Skeletal muscle tissue (tissue), 4 donors: ENCODE data around the gene GPRC5C. TPM values are rescaled to one million over a fixed set of nuclear protein-coding genes. Genes with fewer than 3 reads are reported as not detected.

ENCODE experiments used
- H3K27ac ChIP-seq: one replicate; pipeline ENCODE4 v1.7.0; 2013; ENCODE audit warnings: mild to moderate bottlenecking, low read depth, low read length, inconsistent platforms
- H3K27me3 ChIP-seq, 3 donors: one replicate each; pipeline ENCODE4 v1.7.0; 2013; ENCODE audit warnings: low read length in 3 of 3; ENCODE audit not compliant: control insufficient read depth in 3 of 3, insufficient read depth in 3 of 3
- H3K36me3 ChIP-seq, 3 donors: one replicate each; pipeline ENCODE4 v1.7.0; 2013; ENCODE audit warnings: low read length in 3 of 3; ENCODE audit not compliant: control insufficient read depth in 3 of 3, insufficient read depth in 3 of 3
- H3K4me1 ChIP-seq, 3 donors: one replicate each; pipeline ENCODE4 v1.7.0; 2013; ENCODE audit warnings: low read length in 3 of 3, mild to moderate bottlenecking in 3 of 3; ENCODE audit not compliant: control insufficient read depth in 3 of 3, insufficient read depth in 3 of 3
- H3K4me3 ChIP-seq, 3 donors: one replicate each; pipeline ENCODE4 v1.7.0; 2013; ENCODE audit warnings: low read length in 3 of 3
- H3K9ac ChIP-seq, 3 donors: one replicate each; pipeline ENCODE4 v1.7.0; 2013; ENCODE audit warnings: low read length in 3 of 3, mild to moderate bottlenecking in 3 of 3, moderate library complexity in 2 of 3, low read depth in 1 of 3
- H3K9me3 ChIP-seq, 3 donors: one replicate each; pipeline ENCODE4 v1.7.0; 2013; ENCODE audit warnings: low read length in 3 of 3; ENCODE audit not compliant: control insufficient read depth in 3 of 3
- total RNA-seq: library from RNA; depleted of rRNA; stranded (reverse); fragments of >200 nt; gene quantifications from one replicate; pipeline ENCODE4 v1.2.3, GENCODE V29; 2014
- donor health status: Osteomylitis.

The GPRC5C gene
- total RNA-seq, 1 donor from 2014 or later: 44.4 TPM

DNA sequence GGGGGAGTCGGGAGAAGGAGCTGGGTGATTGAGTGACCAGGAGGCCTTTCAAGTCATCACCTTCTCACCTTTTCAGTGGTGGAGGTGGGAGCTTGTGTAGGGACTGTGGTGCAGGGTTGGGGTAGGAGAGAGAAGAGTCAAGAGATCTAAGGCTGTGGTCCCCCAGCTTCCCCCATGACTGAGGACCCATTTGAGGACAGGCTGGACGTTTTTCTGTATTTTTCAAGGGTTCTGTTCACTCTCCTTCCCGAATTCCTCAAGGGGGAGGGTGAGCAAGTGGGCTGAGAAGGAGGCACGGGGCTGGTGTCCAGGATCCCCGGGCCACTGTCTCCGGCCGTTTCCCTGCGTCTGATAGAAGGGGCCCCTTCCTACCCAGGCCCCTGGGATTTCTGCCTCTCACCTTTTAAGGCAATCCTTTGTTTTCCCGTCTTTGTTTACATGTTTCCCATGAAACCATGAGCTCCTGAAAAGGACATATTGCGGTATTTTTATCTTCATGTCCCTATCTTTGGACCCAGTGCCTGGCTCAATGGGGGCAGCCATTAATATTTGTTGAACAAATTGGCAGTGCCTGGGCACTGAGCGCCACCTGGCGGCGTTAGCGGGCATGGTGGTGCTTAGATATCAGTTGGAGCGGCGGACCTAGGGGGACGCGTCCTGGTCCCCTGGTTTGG is 25.4 kb downstream of the GPRC5C start:
- Histone ChIP-seq H3K4me3 (peak overlapping the region in 2 of 3 donors; percentile 39 to 47), H3K9me3 (no peaks in the 10 kb centered on the region), H3K9ac (peak overlapping the region; percentile 33 to 61 (median 61)), H3K4me1 (peaks cover 35 to 41% (median 40%) of the 10 kb centered on the region in 3 donors), H3K36me3 (no peaks in the 10 kb centered on the region), H3K27ac (peak overlapping the region; percentile 59), H3K27me3 (no peaks in the 10 kb centered on the region)

DNA sequence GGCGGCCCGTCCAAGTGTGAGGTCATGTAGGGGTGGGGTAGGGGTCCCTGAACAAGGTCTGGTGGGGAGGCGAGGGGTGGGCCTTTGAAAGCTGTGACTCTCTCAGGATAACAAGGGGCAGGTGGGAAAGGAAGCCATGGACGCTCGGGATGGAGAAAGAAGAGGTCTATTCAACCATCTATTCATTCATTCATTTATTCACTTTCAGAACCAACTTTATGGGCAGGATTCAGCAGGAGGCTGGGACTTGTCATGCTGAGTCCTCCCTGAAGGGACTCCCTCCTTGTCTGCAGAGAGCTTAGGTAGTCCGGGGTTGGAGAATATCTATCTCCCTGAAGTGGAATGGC is 25.9 kb downstream of the GPRC5C start:
- no peaks in the 10 kb centered on the region for H3K27me3 ChIP-seq
- H3K4me3 ChIP-seq: no peak overlapping the region
- peaks cover 30 to 38% (median 35%) of the 10 kb centered on the region in 3 donors for H3K4me1 ChIP-seq
- H3K9me3 ChIP-seq: no peaks in the 10 kb centered on the region
- H3K9ac ChIP-seq: peak overlapping the region in 1 of 3 donors; percentile 61
- H3K27ac ChIP-seq: no peak overlapping the region
- no peaks in the 10 kb centered on the region for H3K36me3 ChIP-seq

DNA sequence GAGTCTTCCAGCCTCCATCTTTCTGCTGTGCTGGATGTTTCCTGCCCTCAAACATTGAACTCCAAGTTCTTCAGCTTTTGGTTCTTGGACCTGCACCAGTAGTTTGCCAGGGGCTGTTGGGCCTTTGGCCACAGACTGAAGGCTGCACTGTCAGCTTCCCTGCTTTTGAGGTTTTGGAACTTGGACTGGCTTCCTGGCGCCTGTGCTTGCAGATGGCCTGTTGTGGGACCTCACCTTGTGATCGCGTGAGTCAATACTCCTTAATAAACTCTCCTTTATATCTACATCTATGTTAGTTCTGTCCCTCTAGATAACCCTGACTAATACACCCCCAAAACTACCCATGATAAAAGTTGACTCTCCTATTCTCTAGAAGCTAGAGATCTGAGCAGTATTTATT is 26.9 kb downstream of the GPRC5C start:
- Histone ChIP-seq H3K4me3 (no peak overlapping the region), H3K27me3 (no peaks in the 10 kb centered on the region), H3K27ac (no peak overlapping the region), H3K36me3 (no peaks in the 10 kb centered on the region), H3K9ac (no peak overlapping the region), H3K9me3 (no peaks in the 10 kb centered on the region), H3K4me1 (peaks cover 20 to 33% (median 31%) of the 10 kb centered on the region in 3 donors)

DNA sequence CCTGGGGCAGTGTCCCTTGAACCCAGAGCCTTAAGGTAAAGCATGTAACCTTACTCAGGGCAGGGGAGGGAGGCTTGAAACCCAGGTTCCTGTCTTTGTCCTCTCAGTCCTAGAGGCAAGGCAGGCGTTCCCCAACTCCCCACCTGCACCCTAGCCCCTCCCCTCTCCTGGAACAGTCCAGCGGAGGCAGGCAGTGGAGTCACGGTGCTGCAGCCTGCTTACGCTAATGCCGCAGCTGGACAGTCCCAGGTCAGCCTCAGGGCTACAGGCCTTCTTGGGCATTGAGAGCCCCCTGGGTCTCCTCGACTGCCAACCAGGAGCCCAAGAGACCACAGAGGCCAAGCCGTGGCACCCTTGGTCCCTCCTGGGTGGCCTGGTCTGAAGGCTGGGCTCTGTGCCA is 27.7 kb downstream of the GPRC5C start:
- no peak overlapping the region for H3K9ac ChIP-seq
- H3K9me3 ChIP-seq: no peaks in the 10 kb centered on the region
- H3K4me3 ChIP-seq: no peak overlapping the region
- H3K27me3 ChIP-seq: no peaks in the 10 kb centered on the region
- H3K27ac ChIP-seq: no peak overlapping the region
- no peaks in the 10 kb centered on the region for H3K36me3 ChIP-seq
- H3K4me1 ChIP-seq: peaks cover 15 to 27% (median 26%) of the 10 kb centered on the region in 3 donors

DNA sequence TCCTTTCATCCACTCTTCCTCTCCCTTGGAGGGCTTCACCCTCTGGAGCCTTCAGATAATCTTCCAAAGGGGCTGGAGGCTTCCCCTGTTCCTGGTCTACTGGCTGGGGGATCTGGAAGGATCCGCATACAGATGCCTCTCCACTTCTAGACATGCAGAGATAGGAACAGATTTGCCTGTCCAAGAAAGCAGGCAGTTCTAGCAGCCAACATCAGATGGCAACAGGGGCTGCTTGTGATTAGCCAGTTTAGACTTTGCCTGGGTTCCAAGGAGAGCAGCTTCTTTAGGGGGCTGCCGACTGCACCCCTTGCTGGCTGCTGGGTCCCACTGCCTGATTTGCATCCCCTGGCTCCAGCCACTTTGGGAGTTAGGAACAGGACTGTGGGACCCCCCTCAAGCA is 28.4 kb downstream of the GPRC5C start:
- Histone ChIP-seq H3K4me3 (no peak overlapping the region), H3K4me1 (peaks cover 9 to 21% (median 19%) of the 10 kb centered on the region in 3 donors), H3K27ac (no peak overlapping the region), H3K27me3 (no peaks in the 10 kb centered on the region), H3K9me3 (no peaks in the 10 kb centered on the region), H3K9ac (no peak overlapping the region), H3K36me3 (no peaks in the 10 kb centered on the region)

DNA sequence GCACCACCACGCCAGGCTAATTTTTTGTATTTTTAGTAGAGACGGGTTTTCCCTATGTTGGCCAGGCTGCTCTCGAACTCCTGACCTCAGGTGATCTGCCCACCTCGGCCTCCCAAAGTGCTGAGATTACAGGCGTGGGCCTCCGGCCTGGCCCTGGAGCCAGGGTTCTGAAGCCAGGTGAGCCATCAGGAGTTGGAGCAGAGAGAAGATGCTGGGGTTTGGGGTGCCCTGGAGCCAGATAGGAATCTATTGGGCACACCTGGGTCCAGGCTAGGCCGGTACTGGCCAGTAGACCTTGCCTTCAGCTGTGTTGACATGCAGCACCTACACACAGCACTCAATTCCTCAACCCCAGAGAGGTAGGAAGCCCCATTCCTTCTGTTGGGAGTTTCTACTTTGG is 29.1 kb downstream of the GPRC5C start:
- no peak overlapping the region for H3K4me3 ChIP-seq
- no peaks in the 10 kb centered on the region for H3K27me3 ChIP-seq
- peaks cover 9 to 17% (median 16%) of the 10 kb centered on the region in 3 donors for H3K4me1 ChIP-seq
- no peaks in the 10 kb centered on the region for H3K36me3 ChIP-seq
- H3K9ac ChIP-seq: no peak overlapping the region
- H3K9me3 ChIP-seq: no peaks in the 10 kb centered on the region
- no peak overlapping the region for H3K27ac ChIP-seq

DNA sequence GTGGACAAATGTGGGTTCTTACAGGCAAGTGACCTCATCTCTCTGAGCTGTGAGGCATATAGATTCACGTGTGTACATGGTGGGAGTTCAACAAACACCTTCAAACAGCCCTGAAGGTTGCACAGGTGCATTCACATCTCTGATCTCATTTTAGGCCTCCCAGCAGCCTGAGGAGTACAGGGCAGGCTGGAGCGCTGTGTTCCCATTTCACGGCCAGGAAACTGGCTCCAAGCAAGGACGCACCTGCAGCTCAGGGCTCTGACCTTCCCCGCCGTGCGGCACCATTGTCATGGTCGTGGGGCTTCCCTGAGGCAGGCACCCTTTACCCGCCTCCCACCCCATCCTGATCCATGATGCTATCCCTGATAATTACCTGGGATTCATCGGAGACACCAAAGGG is 29.7 kb downstream of the GPRC5C start:
- H3K4me3 ChIP-seq: no peak overlapping the region
- H3K9me3 ChIP-seq: no peaks in the 10 kb centered on the region
- H3K4me1 ChIP-seq: peaks cover 9 to 17% (median 13%) of the 10 kb centered on the region in 3 donors
- H3K27ac ChIP-seq: no peak overlapping the region
- H3K36me3 ChIP-seq: no peaks in the 10 kb centered on the region
- H3K9ac ChIP-seq: no peak overlapping the region
- peaks cover 0 to 4% (median 0%) of the 10 kb centered on the region in 3 donors for H3K27me3 ChIP-seq

DNA sequence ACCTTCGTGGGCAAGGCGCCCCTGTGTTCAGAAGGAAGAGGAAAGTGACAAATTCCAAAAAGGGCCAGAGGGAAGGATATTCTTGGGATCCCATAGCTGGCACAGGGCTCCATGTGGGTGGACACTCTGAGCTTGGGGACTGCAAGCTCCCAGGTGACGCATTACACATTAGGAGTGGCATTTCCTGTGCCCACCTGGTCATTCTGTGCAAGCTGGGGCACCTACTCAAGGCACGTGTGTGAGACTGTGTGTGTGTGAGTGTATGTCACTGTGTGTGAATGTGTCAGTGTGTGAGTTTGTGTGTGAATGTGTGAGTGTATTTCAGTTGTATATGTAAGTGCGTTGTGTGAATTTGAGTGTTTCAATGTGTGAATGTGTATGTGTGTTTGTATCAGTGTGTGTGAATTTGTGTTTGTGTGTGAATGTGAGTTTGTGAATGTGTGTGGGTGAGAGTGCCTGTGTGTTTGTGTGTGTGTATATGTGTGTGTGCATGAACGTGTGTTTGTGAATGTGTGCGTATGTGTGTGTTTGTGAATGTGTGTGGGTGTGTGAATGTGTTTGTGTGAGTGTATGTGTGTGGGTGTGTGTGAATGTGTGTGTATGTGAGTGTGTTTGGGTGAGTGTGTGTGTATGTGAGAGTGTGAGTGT is 33.0 kb downstream of the GPRC5C start:
- H3K4me1 ChIP-seq: peaks cover 0 to 6% (median 5%) of the 10 kb centered on the region in 3 donors
- no peaks in the 10 kb centered on the region for H3K9me3 ChIP-seq
- no peak overlapping the region for H3K27ac ChIP-seq
- H3K27me3 ChIP-seq: peaks cover 0 to 5% (median 4%) of the 10 kb centered on the region in 3 donors
- H3K9ac ChIP-seq: no peak overlapping the region
- H3K36me3 ChIP-seq: no peaks in the 10 kb centered on the region
- no peak overlapping the region for H3K4me3 ChIP-seq

DNA sequence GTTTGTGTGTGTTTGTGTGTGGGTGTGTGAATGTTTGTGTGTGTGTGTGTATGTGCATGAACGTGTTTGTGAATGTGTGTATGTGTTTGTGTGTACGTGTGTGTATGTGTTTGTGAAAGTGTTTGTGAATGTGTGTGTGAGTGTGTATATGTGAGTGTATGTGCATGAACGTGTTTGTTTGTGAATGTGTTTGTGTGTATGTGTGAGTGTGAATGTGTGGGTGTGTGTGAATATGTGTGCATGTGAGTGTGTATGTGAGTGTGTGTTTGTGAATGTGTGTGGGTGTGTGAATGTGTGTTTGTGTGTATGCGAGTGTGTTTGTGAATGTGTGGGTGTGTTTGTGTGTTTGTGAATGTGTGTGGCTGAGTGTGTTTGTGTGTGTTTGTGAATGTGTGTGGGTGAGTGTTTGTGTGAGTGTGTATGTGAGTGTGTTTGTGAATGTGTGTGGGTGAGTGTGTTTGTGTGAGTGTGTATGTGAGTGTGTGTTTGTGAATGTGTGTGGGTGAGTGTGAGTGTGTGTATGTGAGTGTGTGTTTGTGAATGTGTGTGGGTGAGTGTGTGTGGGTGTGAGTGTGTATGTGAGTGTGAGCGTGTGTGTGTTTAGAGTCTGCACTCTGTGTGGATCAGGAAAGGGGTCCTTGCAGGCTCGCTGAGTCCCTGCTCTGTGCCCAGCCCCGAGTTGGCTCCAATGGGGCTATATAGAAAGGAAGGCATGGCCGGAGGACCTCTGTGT is 33.7 kb downstream of the GPRC5C start:
- Histone ChIP-seq H3K27me3 (peaks cover 0 to 5% (median 4%) of the 10 kb centered on the region in 3 donors), H3K4me1 (peaks cover 0 to 6% (median 5%) of the 10 kb centered on the region in 3 donors), H3K36me3 (no peaks in the 10 kb centered on the region), H3K9me3 (no peaks in the 10 kb centered on the region), H3K9ac (no peak overlapping the region), H3K27ac (peak overlapping the region; percentile 28), H3K4me3 (no peak overlapping the region)
